IPS DF 19.7 (cell line): ENCODE data around the gene PDXDC1.
"Not testable (repeated sequence)": the region's sequence is repeated elsewhere in the genome, so short reads cannot be mapped to it uniquely, and the experiment has no call there.

Experiments used
- DNase-seq: peaks from one replicate; pipeline ENCODE4 v3.0.0-alpha.2; 2013; ENCODE audit warnings: low read depth, low spot score

Gene PDXDC1

DNA sequence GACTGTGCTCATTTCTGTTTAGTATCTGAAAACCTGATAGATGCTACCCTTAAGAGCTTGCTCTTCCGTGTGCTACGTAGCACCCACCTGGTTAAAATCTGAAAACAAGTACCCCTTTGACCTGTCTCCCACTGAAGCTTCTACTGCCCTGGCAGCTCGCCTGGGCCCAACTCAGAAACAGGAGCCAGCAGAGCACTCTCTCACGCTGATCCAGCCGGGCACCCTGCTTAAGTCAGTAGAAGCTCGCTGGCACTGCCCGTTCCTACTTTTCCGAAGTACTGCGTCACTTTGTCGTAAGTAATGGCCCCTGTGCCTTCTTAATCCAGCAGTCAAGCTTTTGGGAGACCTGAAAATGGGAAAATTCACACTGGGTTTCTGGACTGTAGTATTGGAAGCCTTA, 62.2 kb downstream of the PDXDC1 start:
- no peak for DNase-seq

DNA sequence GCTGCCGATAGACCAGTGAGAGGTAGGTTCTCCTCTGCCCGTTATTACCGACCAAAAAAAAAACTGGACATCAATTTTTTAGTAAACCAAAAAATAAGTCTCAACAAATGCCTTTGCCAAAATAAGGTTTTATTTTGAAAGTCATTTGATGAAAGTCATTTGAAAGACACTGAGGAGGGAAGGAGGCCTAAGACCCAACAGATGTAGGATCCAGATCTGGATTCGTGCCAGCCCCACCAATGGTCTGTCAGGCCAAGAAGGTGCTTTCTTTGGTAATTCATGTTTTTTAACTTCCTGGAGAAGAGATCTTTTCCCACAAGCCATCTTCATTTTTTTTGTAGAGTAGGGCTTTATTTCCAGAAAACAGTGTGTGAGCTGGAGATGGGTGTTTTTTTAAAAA, 62.9 kb downstream of the PDXDC1 start:
- no peak for DNase-seq

DNA sequence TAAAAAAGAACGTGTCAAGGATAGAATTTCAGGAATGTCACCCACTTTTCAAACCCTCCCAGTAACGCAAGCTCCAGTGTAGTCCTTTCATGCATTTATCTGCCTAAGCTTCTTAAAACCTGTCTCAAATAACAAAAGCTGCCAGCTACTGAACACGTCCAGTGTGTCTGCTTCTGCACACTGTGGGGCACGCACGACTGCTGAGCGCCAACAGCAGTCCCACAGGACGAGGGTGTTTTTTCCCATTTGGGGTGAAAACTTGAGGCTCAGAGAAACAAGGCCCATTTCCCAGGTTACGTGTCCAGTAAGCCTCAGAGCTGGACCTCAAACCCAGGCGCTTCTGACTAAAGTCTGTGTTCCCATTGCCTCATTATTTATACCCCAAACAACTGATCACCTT, 63.9 kb downstream of the PDXDC1 start:
- DNase-seq = no peak

DNA sequence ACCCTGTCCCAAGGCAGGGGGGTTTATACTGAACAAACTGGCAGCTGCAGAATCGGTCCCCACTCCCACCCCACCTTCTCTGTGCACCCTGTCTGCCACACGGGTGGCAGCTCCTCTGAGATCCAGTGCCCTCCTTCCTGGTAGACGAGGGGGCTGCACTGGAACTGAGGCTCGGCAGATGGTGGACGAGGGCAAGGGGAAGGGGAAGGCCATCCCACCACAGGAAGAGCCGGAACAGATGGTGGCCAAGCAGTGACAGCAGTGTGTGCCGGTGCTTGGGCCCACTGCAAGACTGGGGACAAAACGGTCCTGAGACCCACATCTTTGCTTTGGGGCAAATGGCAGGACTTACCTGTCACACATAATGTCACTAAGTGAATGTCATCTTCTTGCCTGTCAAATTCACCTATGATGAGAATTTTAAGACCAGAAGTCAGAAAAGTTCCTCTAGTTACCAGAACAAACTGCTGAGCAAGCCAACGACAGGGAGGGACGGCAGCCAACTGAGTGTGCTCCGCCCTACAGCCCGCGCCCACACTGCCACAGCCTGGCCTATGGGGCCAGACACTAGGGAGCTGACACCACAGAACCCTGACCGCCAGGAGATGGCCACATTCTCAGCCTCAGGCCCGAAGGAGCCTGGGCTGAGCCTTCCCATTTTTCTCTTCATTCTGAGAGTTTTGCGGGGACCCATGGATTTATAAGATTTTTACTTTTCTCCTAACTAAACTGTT, 66.6 kb downstream of the PDXDC1 start:
- DNase-seq = no peak

DNA sequence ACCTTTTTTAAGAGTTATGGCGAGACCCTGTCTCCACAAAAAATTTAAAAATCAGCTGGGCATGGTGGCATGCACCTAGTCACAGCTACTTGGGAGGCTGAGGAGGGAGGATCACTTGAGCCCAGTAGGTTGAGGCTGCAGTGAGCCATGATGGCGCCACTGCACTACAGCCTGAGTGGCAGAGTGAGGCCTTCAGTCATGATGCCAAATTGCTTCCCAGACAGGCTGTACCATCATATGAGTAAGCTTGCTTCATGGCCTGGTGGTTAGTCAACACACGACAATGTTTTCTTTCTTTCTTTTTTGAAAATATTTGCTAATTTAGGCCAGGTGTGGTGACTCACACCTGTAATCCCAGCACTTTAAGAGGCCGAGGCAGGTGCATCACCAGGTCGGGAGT, 68.5 kb downstream of the PDXDC1 start:
- DNase-seq = no peak

DNA sequence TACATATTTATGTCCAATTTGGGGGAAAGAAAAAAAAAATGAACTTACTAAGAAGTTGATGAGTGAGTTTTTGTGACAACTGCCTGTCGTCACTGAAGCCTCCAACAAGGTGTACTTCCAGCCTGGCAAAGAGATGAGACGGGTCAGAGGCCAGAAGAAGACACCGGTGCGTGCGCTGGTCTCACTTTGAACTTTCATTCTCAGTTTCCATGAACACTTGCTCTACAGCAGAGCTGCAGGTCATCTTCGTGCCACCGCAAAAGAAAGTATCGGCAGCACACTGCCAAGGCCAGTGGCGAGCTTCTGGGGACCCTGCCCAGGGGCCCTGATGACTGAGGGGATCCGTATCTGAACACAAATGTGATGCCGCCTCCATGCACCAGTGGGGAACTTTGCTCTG, 69.5 kb downstream of the PDXDC1 start:
- DNase-seq = no peak

DNA sequence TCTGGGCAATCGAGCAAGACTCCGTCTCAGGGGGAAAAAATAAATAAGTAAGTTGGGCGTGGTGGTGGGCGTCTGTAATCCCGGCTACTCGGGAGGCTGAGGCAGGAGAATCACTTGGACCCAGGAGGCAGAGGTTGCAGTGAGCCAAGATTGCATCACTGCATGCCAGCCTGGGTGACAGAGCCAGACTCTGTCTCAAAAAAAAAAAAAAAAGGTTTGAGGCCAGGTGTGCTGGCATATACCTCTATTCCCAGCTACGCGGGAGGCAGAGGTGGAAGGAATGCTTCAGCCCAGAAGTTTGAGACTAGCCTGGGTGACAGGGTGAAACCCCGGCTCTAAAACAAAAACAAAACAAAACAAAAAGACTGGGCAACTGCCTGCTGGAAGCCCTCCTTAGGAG, 70.4 kb downstream of the PDXDC1 start:
- not testable (repeated sequence) for DNase-seq

DNA sequence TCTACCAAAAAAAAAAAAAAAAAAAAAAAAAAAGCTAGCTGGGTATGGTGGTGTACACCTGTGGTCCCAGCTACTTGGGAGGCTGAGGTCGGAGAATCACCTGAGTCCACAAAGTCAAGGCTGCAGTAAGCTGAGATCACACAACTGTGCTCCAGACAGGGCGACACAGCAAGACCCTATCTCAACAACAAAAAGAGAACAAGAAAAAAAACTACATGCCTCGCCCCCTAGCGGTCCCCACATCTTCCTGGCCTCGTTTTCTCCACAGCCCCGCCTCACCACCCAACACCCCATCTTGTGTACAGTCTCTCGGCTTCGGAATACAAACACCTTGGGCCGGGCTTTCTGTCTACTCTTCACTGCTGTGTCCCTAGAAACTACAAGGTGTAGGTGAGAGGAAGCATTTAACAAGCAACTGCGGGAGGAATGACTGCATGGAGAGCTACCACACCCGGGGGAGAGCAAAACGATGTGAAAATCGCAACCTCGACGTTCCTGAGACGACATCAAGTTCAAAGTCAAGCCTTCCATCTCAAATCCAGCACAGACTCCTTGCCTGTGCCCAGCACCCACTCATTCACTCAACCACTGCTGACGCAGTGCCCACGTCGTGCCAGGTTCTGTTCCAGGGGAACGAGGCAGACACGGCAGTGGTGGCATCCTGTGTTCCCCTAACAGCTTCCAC, 72.0 kb downstream of the PDXDC1 start:
- no peak for DNase-seq

DNA sequence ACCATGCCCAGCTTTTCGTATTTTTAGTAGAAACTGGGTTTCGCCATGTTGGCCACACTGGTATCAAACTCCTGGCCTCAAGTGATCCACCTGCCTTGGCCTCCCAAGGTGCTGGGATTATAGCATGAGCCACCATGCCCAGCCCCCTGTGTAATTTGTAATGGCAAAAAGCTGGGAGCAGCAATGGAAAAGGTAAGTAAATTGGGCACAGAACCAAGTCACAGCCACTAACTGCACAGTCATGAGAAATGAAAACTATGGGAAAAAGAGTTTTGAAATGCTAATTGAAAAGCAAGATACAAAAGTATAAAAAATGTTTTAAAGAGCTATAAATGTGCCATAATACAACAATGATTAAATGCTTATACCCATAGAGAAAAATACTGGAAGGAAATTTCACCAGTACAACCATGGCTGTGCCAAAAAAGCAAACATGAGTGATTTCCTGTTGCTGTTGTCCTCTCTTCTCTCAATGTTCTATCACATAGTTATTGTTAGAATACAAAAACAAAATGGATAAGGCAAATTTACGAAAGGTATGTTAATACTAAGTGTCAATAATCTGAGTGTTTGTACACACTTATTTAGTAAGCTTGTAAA, 74.9 kb downstream of the PDXDC1 start:
- DNase-seq = no peak

DNA sequence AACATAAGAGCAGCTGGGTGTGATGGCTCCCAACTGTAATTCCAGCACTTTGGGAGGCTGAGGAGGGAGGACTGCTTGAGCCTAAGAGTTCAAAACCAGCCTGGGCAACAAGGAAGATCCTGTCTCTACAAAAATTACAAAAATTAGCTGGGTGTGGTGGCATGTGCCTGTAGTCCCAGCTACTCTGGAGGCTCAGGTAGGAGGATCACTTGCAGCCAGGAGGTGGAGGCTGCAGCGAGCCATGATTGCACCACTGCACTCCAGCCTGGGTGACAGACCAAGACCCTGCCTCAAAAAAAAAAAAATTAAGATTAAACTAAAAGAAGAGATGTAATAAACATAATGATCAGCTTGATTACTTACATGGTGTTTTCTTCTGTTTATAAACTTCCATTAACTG, 75.6 kb downstream of the PDXDC1 start:
- DNase-seq = not testable (repeated sequence)

DNA sequence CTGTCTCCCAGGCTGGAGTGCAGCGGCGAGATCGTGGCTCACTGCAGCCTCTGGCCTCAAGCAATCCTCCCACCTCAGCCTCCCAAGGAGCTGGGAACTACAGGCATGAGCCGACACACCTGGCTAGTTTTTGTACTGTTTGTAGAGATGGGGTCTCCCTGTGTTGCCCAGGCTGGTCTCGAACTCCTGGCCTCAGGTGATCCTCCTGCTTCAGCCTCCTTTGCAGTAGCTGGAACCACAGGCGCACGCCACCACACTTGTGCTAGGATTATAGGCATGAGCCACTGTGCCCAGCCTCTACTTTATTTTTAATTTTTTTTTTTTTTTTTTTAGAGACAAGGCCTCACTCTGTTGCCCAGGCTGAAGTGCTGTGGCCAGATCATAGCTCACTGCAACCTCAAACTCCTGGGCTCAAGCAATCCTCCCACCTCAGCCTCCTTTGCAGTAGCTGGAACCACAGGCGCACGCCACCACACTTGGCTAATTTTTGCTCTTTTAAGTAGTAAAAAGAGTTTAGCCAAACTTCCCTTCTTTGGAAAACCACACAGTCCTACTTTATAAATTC, 76.6 kb downstream of the PDXDC1 start:
- no peak for DNase-seq

DNA sequence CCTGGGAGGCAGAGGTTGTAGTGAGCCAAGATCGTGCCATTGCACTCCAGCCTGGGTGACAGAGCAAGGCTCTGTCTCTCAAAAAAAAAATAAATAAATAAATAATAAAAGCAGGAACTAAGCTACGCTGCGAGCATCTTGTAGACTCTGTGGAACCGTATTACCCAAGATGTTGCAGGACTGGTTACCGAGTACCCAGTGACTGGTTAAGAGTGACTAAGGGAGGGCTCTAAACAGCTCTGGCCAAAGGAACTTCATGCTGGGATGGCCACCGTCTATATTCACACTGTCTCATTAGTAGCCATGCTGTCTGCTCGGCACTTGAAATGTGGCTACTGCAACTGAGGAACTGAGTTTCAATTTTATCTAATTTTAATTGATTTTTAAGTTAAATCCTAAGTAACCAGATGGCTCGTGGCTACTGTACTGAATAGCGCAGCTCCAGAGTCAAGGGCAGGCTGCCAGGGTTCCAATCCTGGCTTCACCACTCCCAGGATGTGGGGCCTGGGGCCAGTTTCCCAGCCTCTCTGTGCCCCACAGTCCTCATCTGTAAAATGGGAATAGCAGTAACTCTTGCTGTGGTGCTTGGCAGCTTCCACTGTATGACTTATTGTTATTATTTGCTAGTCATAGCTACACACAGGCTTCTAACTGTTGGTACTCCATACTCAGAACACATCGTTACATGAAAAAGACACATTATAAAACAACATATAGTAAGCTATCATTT, 78.1 kb downstream of the PDXDC1 start:
- no peak for DNase-seq

DNA sequence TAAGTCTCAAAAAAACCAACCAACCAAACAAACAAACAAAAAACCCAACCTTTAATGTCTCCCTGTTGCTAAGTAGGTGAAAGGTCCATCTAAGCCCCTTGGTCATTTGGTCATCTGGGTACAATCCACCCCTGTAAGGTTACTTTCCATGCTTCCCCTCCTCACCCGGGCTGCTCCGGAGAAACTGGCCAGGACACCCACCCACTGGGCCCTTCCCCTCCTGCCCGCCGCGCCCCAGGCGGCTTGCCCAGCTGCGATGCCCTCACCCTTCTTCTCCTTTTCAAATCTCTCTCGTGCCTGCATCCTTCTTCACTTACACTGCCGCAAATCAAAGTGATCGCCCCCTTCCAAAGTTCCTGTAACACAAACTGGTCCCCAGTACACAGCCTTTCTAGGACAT, 79.1 kb downstream of the PDXDC1 start:
- no peak for DNase-seq

DNA sequence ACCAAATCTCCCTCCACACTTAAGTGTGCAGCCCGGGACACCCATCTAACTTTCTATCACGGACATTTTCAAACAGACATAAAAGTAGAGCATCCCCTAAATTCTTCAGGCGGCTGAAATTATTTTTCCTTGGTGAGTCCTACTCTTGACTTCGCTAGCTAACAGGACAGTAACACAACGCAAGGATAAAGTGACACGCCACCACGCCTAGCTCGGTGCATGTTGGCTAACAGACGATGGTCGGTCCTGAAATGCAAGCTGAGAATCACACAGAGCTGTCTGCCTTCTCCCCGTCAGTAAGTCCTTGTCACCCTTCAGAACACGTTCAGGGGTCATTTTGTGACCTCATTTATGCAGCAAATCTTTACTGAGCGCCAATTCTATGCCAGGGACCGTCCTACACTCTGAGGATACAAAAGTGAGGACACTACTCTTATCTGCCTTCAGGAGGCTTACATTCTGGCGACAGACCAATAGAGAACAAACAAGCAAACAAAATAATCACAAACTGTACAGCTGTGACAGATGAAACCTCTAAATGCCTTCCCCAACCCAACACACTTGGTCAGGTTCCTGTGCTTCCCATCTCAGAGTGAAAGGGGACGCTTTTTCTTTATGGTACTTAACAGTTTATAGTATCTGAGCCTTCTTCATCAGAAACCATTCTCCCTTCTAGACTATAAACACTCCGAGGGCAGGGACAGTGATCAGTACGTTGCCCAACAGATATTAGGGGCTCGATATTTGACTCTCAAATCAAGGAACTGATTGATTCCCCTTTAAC, 79.7 kb downstream of the PDXDC1 start:
- DNase-seq = no peak

DNA sequence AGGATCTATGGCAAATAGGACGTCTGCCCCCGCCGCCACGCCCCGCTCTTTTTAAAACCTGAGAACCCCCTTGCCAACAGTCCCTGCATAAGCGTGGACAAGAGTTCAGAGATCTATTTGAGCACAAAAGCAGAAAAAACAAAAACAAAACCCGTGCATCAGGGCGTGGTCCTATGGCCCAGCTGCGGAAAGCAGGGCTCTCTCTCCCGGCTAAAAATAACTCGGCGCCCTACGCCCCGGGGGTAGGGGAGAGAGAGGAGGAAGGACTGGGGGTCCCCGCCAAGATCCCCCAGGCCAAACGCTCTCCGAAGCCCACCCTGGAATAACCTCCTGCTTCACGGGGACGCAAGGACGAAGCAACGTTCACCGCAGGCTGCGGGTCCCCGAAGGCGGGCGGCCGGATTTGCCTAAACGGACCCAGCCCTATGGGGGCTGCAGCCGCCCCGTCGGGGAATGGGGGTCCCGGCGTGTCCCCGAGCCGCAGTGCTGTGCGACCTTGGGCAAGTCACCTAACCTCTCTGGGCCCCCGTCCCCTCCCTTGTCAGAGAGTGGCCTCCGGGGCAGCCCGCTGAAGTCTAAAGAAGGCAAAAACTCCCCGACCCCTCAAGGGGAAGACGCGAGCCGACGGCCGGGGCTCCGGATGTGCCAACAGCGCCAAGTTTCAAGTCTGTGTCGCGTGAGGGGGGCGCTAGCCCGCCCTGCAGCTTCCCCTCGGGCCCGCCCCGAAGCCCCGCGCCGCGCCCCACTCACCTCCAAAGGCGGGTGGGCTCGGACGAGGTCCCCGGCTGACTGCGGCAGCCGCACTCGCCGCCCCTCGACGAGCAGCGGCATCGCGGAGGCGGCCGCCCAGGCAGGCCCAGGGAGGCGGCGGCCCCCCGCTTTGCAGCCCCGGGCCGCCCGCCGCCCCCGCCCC, 80.6 kb downstream of the PDXDC1 start:
- no peak for DNase-seq

DNA sequence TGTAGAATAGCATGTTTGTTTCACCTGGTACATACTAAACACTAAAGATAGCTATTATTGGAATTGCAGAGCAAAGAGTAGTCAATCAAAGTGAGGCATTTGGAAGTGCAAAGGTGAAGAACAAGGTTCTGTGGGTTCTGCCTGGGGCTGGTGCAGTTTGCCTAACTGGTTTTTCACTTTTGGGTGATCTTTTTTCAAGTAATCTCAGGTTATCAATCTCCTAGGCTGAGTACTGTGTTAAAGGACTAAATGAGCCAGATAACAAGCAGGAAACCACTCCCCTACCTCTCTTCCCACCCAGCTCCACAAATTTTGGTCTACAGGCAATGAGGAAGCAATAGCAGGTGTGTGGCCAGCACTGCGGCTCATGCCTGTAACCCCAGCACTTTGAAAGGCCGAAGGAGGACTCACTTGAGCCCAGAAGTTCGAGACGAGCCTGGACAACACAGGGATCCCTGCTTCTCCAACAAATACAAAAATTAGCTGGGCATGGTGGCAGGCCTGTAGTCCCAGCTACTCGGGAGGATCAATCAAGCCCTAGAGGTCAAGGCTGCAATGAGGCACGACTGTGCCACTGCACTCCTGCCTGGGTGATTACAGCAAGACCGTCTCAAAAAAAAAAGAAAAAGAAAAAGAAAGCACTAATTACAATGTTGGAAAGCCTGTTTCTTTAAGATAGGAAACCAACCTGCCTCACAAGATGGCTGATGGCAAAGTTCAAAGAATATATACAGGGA, 83.0 kb downstream of the PDXDC1 start:
- DNase-seq = no peak

DNA sequence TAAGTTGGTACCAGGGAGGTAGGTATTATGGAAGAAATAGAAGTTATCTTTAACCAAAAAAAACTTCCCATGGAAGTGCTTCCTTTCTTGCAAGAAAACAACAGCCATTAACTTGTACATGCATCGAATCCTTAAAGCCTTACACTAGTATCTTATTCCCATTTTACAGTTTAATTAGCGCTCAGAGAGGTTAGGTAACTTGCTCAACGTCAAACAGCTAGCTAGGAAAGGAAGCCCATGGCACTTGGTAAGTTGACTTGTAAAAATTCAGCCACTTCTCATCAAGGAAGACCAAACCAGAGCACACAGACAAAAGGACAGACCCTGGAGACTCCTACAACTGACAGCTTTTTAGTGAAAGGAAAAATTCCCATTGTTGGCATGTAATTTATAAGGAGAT, 84.5 kb downstream of the PDXDC1 start:
- no peak for DNase-seq

DNA sequence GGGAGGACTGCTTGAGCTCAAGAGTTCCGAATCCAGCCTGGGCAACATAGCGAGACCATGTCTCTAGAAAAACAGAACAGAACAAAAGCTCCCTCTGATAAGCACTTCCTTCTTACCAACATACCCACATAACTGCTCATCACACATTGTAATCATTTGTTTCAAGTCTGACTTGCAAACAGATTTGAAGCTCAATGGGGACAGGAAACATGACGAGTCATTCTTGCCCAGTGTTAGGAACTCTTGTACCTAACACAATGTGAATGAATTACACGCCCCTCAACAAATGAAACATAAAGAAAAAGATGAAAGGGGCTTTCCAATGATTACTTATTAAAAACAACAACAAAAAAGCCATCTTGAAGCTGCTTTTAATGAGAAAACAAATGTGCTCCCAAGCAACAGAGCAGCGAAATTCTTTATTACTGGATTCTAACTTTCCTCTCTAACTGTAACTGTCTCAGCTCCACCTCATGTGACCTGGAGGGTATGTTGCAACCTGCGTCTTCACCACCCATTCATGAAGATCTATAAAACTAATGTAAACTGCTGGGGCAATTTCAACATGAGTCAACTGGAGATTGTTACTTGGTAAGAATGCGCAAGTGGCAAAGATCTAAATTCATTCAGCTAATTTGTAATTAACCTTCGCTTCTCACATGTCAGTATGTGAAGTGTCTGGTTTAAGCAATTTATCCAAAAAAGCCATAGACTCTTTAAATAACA, 87.4 kb downstream of the PDXDC1 start:
- DNase-seq = not testable (repeated sequence)

DNA sequence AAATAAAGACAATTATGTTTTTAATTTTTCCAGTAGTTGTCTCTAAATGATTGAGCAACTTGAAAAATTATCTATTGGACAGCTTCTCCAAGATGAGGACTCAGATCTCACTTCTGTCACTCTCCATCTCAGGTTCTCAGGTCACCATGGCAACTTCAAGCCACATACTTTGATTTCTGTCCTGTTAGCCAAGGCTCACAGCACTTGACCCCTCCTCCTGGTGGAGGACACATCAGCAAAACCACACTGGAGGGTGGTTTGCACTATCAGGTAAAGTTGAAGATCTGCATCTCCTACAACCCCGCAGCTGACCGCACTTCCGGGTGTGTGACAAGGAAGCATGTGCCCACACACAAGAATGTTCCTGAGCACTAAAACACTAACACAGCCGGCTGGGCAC, 91.1 kb downstream of the PDXDC1 start:
- DNase-seq = not testable (repeated sequence)
